ENCODE measurements around the gene IL1R1.

The IL1R1 gene

GRCh38 chr2:102187496-102188150 lies 45.1 kb downstream of the IL1R1 start:
- DNase-seq (peak; percentile 33 to 41), ATAC-seq (peak; percentile 65)
- H3K4me3 Mint-ChIP-seq: peak overlapping the region; percentile 83 to 91
- H3K27me3 Mint-ChIP-seq: peaks cover 55% of the 10 kb centered on the region
- H3K4me1 Mint-ChIP-seq: peaks cover 22% of the 10 kb centered on the region
- H3K9me3 Mint-ChIP-seq: no peaks in the 10 kb centered on the region
- peak overlapping the region; percentile 82 to 98 for H3K27ac Mint-ChIP-seq

- Mint-ChIP-seq H3K9me3 (no peaks in the 10 kb centered on the region), H3K4me3 (no peak overlapping the region), H3K4me1 (peaks cover 22% of the 10 kb centered on the region), H3K27ac (no peak overlapping the region), H3K27me3 (peaks cover 46% of the 10 kb centered on the region)
- ATAC-seq: no peak
- DNase-seq: no peak
Observed at GRCh38 chr2:102190430-102191107, 48.0 kb downstream of the IL1R1 start.

GRCh38 chr2:102191501-102191900 lies 49.0 kb downstream of the IL1R1 start:
- peaks cover 23% of the 10 kb centered on the region for H3K4me1 Mint-ChIP-seq
- H3K27ac Mint-ChIP-seq: no peak overlapping the region
- peaks cover 47% of the 10 kb centered on the region for H3K27me3 Mint-ChIP-seq
- no peak for ATAC-seq
- no peaks in the 10 kb centered on the region for H3K9me3 Mint-ChIP-seq
- H3K4me3 Mint-ChIP-seq: no peak overlapping the region
- DNase-seq: no peak

GRCh38 chr2:102193074-102193473 lies 50.5 kb downstream of the IL1R1 start:
- Mint-ChIP-seq H3K27me3 (peaks cover 45% of the 10 kb centered on the region), H3K4me3 (no peak overlapping the region), H3K4me1 (peaks cover 10% of the 10 kb centered on the region), H3K27ac (no peak overlapping the region), H3K9me3 (no peaks in the 10 kb centered on the region)
- ATAC-seq (no peak), DNase-seq (no peak)

- Mint-ChIP-seq H3K9me3 (no peaks in the 10 kb centered on the region), H3K27me3 (peaks cover 48% of the 10 kb centered on the region), H3K4me1 (peaks cover 5% of the 10 kb centered on the region)
Observed at GRCh38 chr2:102194609-102195268, 52.2 kb downstream of the IL1R1 start.

GRCh38 chr2:102197389-102198137 lies 55.0 kb downstream of the IL1R1 start:
- H3K27me3 Mint-ChIP-seq: peaks cover 31% of the 10 kb centered on the region
- no peak overlapping the region for H3K27ac Mint-ChIP-seq
- no peak for DNase-seq
- ATAC-seq: peak; percentile 49
- no peak overlapping the region for H3K4me3 Mint-ChIP-seq
- H3K4me1 Mint-ChIP-seq: peaks cover 5% of the 10 kb centered on the region
- H3K9me3 Mint-ChIP-seq: no peaks in the 10 kb centered on the region

More at GRCh38 chr2:102194609-102195268, 52.2 kb downstream of the IL1R1 start:
- H3K27ac Mint-ChIP-seq: no peak overlapping the region
- ATAC-seq (no peak), DNase-seq (no peak)
- H3K4me3 Mint-ChIP-seq: no peak overlapping the region

- Mint-ChIP-seq H3K4me3 (no peak overlapping the region), H3K9me3 (peaks cover 13 to 19% of the 10 kb centered on the region in 2 donors), H3K27me3 (peaks cover 27% of the 10 kb centered on the region), H3K27ac (no peak overlapping the region), H3K4me1 (peaks cover 5% of the 10 kb centered on the region)
- ATAC-seq (no peak), DNase-seq (no peak)
Observed at GRCh38 chr2:102200539-102200938, 58.0 kb downstream of the IL1R1 start.

GRCh38 chr2:102204638-102205037 lies 62.1 kb downstream of the IL1R1 start:
- H3K4me3 Mint-ChIP-seq: no peak overlapping the region
- H3K9me3 Mint-ChIP-seq: peaks cover 18 to 25% of the 10 kb centered on the region in 2 donors
- peaks cover 2% of the 10 kb centered on the region for H3K27me3 Mint-ChIP-seq
- ATAC-seq (no peak), DNase-seq (no peak)
- no peak overlapping the region for H3K27ac Mint-ChIP-seq
- no peaks in the 10 kb centered on the region for H3K4me1 Mint-ChIP-seq

- peaks cover 18 to 25% of the 10 kb centered on the region in 2 donors for H3K9me3 Mint-ChIP-seq
- no peak overlapping the region for H3K4me3 Mint-ChIP-seq
- no peak overlapping the region for H3K27ac Mint-ChIP-seq
- ATAC-seq: no peak
- no peaks in the 10 kb centered on the region for H3K27me3 Mint-ChIP-seq
- DNase-seq: no peak
- no peaks in the 10 kb centered on the region for H3K4me1 Mint-ChIP-seq
Observed at GRCh38 chr2:102206666-102207341, 64.3 kb downstream of the IL1R1 start.

- DNase-seq (no peak), ATAC-seq (no peak)
- Mint-ChIP-seq H3K9me3 (peaks cover 18 to 22% of the 10 kb centered on the region in 2 donors), H3K4me1 (no peaks in the 10 kb centered on the region), H3K27ac (no peak overlapping the region), H3K27me3 (no peaks in the 10 kb centered on the region), H3K4me3 (no peak overlapping the region)
Observed at GRCh38 chr2:102208774-102209173, 66.2 kb downstream of the IL1R1 start.

- peaks cover 15 to 17% of the 10 kb centered on the region in 2 donors for H3K9me3 Mint-ChIP-seq
- H3K4me1 Mint-ChIP-seq: no peaks in the 10 kb centered on the region
- no peak overlapping the region for H3K4me3 Mint-ChIP-seq
- no peaks in the 10 kb centered on the region for H3K27me3 Mint-ChIP-seq
- no peak overlapping the region for H3K27ac Mint-ChIP-seq
- no peak for DNase-seq
- ATAC-seq: no peak
Observed at GRCh38 chr2:102209474-102209873, 66.9 kb downstream of the IL1R1 start.

- DNase-seq (no peak), ATAC-seq (no peak)
- H3K27me3 Mint-ChIP-seq: no peaks in the 10 kb centered on the region
- H3K4me3 Mint-ChIP-seq: no peak overlapping the region
- H3K4me1 Mint-ChIP-seq: peaks cover 6% of the 10 kb centered on the region
- no peak overlapping the region for H3K27ac Mint-ChIP-seq
- peaks cover 41 to 46% of the 10 kb centered on the region in 2 donors for H3K9me3 Mint-ChIP-seq
Observed at GRCh38 chr2:102217032-102217431, 74.5 kb downstream of the IL1R1 start.

- Mint-ChIP-seq H3K27ac (no peak overlapping the region), H3K27me3 (peaks cover 7% of the 10 kb centered on the region), H3K4me1 (peaks cover 47% of the 10 kb centered on the region), H3K9me3 (peaks cover 0 to 7% of the 10 kb centered on the region in 2 donors), H3K4me3 (no peak overlapping the region)
- ATAC-seq: no peak
- no peak for DNase-seq
Observed at GRCh38 chr2:102224824-102225739, 82.5 kb downstream of the IL1R1 start.

GRCh38 chr2:102226171-102226570 lies 83.6 kb downstream of the IL1R1 start:
- peaks cover 7% of the 10 kb centered on the region for H3K27me3 Mint-ChIP-seq
- H3K27ac Mint-ChIP-seq: peak overlapping the region in 1 of 2 donors; percentile 87
- H3K4me1 Mint-ChIP-seq: peaks cover 56% of the 10 kb centered on the region
- DNase-seq (no peak), ATAC-seq (no peak)
- peak overlapping the region in 1 of 2 donors; percentile 57 for H3K4me3 Mint-ChIP-seq
- peaks cover 0 to 7% of the 10 kb centered on the region in 2 donors for H3K9me3 Mint-ChIP-seq

Measured in stimulated activated naive CD8-positive, alpha-beta T cell treated with anti-CD3 and anti-CD28 coated beads, Interleukin-15, amount 100 ng/mL, for 72 hours (primary cell).